Immature natural killer cell (primary cell): ENCODE measurements around the gene ZNF41. TPM values are rescaled to one million over a fixed set of nuclear protein-coding genes. Genes with fewer than 3 reads are reported as not detected.
"Not testable (repeated sequence)": the region's sequence is repeated elsewhere in the genome, so short reads cannot be mapped to it uniquely, and the experiment has no call there.

Experiments
- DNase-seq, 3 donors: peaks; one replicate each; pipeline ENCODE4 v3.0.0; 2022; ENCODE audit warnings: mixed read lengths in 1 of 3
- H3K27ac Mint-ChIP-seq, 6 donors: one replicate each; pipeline ENCODE4 v1.8.0; 2020; ENCODE audit warnings: mixed read lengths in 6 of 6, mild to moderate bottlenecking in 5 of 6, inconsistent platforms in 4 of 6, moderate library complexity in 3 of 6
- H3K27me3 Mint-ChIP-seq, 3 donors: one replicate each; pipeline ENCODE4 v1.8.0; 2020 to 2021; ENCODE audit warnings: low read depth in 3 of 3, mild to moderate bottlenecking in 3 of 3, mixed read lengths in 3 of 3, moderate library complexity in 3 of 3, inconsistent platforms in 1 of 3
- H3K36me3 Mint-ChIP-seq, 3 donors: one replicate each; pipeline ENCODE4 v1.8.0; 2020; ENCODE audit warnings: mixed read lengths in 3 of 3, inconsistent platforms in 2 of 3, mild to moderate bottlenecking in 2 of 3
- H3K4me1 Mint-ChIP-seq, 2 donors: one replicate each; pipeline ENCODE4 v1.8.0; 2020; ENCODE audit warnings: inconsistent platforms in 2 of 2, mild to moderate bottlenecking in 2 of 2, mixed read lengths in 2 of 2, moderate library complexity in 1 of 2
- H3K4me3 Mint-ChIP-seq, 5 donors: one replicate each; pipeline ENCODE4 v1.8.0; 2020; ENCODE audit warnings: mild to moderate bottlenecking in 5 of 5, mixed read lengths in 5 of 5, inconsistent platforms in 3 of 5, moderate library complexity in 3 of 5
- H3K9me3 Mint-ChIP-seq, 6 donors: one replicate each; pipeline ENCODE4 v1.8.0; 2020; ENCODE audit warnings: mild to moderate bottlenecking in 6 of 6, mixed read lengths in 6 of 6, inconsistent platforms in 4 of 6, moderate library complexity in 3 of 6
- polyA plus RNA-seq, 3 donors: library from polyadenylated mRNA; unstranded; fragments of 300-500 nt; fragmentation: Illumina TruSeq; gene quantifications; one replicate each; pipeline ENCODE4 v1.2.3, GENCODE V29; 2021

ZNF41 gene
- polyA plus RNA-seq, 3 donors from 2014 or later: 0.08 to 5.4 (median 2.5) TPM

DNA sequence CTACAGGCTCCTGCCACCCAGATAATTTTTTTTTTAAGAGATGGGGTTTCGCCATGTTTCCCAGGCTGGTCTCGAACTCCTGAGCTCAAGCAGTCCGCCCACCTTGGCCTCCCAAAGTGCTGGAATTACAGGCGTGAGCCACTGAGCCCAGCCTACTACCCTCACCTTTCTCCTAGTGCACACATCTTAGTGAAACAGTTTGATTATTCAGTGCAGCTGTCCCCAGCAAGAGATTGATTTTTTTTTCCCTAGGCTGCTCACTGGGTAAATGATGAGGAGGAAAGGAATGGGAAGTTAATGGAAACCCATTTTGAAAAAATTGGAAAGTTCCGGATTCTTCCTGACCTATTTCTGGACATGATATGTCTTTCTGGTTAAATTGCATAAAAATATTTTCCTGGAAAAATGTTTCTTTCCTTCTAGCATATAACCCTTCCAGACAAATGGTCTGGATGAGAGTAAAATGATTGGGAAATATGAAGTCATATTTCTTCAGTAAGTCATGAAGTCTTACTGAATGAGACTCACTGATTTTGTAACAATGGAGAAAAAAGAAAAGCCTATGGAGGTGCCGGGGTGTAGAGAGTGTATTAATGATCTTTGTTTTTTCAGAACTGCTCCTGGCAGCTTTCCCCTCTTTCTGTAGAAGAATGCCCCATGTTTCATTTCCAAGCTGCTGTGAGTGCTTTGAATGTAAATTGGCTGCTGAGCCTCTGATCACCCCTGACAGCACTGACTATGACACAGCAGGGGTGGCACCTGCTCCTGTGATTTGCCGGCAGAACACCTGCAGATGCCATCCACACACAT lies 19.5 kb upstream of the ZNF41 start:
- Mint-ChIP-seq H3K4me3 (no peak overlapping the region), H3K9me3 (peaks cover 0 to 2% (median 0%) of the 10 kb centered on the region in 6 donors), H3K4me1 (peaks cover 6% of the 10 kb centered on the region in 2 donors), H3K36me3 (no peaks in the 10 kb centered on the region), H3K27me3 (peaks cover 0 to 12% (median 3%) of the 10 kb centered on the region in 3 donors), H3K27ac (no peak overlapping the region)
- no peak for DNase-seq

DNA sequence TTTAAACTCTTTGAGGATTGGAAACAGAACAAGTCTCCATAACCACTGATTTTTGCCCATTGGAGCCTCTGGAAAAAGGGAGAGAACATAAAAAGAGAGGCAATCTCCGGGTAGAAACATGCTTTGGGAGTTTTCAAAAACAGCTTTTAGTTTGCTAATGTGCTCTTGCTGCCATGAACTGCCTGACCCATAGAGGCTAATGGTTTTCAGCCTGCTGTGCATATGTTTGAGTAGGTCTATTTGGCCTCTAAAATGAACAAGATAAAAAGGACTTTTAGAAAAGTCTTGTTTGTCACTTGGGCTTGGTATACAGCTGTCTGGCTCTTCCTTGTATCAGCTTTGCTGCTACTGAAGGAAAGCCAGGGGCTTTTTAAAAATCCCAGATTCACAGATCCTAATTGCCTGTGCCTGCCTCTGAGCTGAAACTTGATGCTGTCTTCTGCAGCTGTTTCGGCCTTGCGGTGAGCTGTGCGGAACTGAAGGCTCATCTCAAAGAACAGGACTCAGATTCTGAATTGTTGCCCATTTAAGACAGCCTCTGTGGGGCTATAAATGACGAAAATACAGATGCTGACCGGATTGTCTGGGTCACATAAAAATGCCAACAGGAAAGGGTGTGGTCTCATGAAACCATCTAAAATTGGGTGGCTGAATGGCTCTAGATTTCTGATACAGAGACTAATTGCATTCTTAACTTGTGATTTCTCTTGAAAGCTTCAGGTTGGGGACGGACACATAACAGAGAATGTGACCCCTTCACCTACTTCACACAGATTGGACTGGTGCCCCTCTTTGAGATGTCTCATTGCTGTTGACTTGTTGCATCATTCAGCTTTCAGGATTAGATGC lies 18.4 kb upstream of the ZNF41 start:
- H3K4me1 Mint-ChIP-seq: peaks cover 6% of the 10 kb centered on the region in 2 donors
- H3K27me3 Mint-ChIP-seq: peaks cover 0 to 12% (median 3%) of the 10 kb centered on the region in 3 donors
- H3K9me3 Mint-ChIP-seq: peaks cover 0 to 2% (median 0%) of the 10 kb centered on the region in 6 donors
- H3K4me3 Mint-ChIP-seq: no peak overlapping the region
- no peaks in the 10 kb centered on the region for H3K36me3 Mint-ChIP-seq
- H3K27ac Mint-ChIP-seq: no peak overlapping the region
- no peak for DNase-seq

DNA sequence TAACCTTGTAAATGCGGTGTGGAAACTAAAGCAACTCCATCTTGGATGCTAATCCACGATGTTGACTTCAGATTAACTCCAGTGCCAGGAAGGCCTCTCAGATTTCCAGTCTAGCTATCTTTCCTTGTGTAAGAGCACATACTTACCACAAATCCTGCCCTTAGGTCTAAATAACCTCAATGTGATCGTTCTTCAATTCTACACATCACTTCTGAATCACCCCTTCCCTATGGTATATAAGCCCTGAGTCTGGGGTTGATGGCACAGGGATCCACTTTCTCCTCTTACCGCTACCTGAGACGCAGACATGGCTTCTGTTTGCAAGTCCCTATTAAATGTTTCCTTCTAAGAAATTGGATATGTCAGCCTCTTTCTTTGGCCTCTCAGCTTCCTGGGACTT lies 17.5 kb upstream of the ZNF41 start:
- no peak for DNase-seq
- Mint-ChIP-seq H3K9me3 (peaks cover 0 to 2% (median 0%) of the 10 kb centered on the region in 6 donors), H3K4me1 (peaks cover 6% of the 10 kb centered on the region in 2 donors), H3K4me3 (no peak overlapping the region), H3K27me3 (peaks cover 0 to 9% (median 6%) of the 10 kb centered on the region in 3 donors), H3K27ac (no peak overlapping the region), H3K36me3 (no peaks in the 10 kb centered on the region)

DNA sequence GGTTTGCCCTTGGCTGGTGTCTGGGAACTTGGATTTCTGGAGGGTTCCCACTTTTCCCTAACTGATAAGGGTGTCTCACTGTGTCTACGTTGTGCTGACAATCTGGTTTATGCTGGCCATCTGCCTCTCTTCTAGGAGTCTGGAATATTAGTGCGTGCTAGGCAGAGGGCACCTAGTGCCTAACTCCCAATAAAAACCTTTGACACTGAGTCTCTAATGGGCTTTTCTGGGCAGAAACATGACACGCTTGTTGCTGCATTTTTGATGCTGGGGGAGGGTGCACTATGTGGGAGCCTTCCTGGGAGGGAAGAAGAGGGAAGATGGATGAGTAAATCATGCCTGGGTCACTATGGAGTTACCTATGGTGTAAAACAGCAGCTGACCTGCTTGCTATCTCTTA lies 16.3 kb upstream of the ZNF41 start:
- no peak overlapping the region for H3K27ac Mint-ChIP-seq
- DNase-seq: no peak
- H3K36me3 Mint-ChIP-seq: no peaks in the 10 kb centered on the region
- H3K4me1 Mint-ChIP-seq: peaks cover 6% of the 10 kb centered on the region in 2 donors
- H3K9me3 Mint-ChIP-seq: peaks cover 0 to 2% (median 0%) of the 10 kb centered on the region in 6 donors
- H3K27me3 Mint-ChIP-seq: peaks cover 0 to 7% (median 6%) of the 10 kb centered on the region in 3 donors
- no peak overlapping the region for H3K4me3 Mint-ChIP-seq

DNA sequence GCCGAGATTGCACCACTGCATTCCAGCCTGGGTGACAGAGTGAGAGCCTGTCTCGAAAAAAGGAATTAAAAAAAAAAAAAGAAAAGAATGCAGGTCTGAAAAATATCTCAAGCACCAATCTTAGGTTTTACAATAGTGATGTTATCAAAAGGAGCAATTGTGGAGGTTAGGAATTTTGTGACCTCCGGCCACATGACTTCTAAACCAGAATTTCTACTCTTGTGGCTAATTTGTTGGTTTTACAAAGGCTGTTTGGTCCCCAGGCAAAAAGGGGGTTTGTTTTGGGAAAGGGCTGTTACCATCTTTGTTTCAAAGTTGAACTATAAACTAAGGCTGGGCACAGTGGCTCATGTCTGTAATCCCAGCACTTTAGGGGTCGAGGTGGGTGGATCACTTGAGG lies 15.4 kb upstream of the ZNF41 start:
- Mint-ChIP-seq H3K27me3 (peaks cover 0 to 10% (median 6%) of the 10 kb centered on the region in 3 donors), H3K27ac (no peak overlapping the region)

DNA sequence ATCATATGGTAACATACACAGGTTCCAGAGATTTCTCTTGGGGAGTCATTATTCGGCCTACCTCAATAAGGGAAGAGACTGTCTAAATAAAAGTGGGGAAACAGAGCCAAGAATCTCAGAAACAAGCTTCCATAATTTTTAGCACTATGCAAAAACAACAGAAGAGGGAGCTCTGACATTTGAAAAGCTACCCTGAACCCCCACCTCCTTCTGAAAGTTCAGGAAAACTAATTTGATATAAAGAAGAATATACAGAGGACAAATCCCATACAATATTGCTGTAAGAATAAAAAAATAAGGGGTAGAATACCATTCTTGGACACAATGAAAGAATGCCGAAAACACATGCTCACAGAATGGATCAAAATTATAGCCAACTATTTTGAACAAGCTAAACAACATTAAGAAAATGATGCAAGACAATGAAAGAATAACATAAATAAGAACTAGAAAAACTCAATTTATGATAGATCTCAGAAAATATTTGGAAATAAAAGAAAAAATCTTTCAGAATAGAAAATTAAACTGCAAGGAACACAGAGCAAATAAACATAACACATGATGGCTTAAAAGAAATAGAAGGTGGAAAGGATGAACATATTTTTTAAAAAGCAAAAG lies 14.4 kb upstream of the ZNF41 start:
- H3K36me3 Mint-ChIP-seq: no peaks in the 10 kb centered on the region
- H3K4me3 Mint-ChIP-seq: no peak overlapping the region
- H3K27ac Mint-ChIP-seq: no peak overlapping the region
- no peaks in the 10 kb centered on the region for H3K9me3 Mint-ChIP-seq
- H3K4me1 Mint-ChIP-seq: peaks cover 6% of the 10 kb centered on the region in 2 donors
- no peak for DNase-seq
- H3K27me3 Mint-ChIP-seq: peaks cover 0 to 6% (median 6%) of the 10 kb centered on the region in 3 donors

More for the DNA sequence above, 15.4 kb upstream of the ZNF41 start:
- H3K4me1 Mint-ChIP-seq: peaks cover 6% of the 10 kb centered on the region in 2 donors
- no peak for DNase-seq
- H3K9me3 Mint-ChIP-seq: peaks cover 0 to 2% (median 0%) of the 10 kb centered on the region in 6 donors
- H3K4me3 Mint-ChIP-seq: no peak overlapping the region
- no peaks in the 10 kb centered on the region for H3K36me3 Mint-ChIP-seq

DNA sequence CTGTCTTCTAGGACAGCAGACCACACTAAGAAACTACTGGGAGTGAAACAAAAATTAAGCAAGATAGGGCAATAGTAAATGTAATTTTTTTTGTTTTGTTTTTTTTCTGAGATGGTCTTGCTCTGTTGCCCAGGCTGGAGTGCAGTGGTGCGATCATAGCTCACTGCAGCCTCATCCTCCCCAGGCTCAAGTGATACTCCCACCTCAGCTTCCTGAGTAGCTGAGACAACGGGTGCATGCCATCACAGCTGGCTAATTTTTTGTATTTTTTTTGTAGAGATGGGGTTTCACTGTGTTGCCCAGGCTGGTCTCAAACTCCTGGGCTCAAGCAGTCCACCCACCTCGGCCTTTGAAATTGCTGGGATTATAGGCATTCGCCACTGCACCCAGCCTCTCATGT lies 9.1 kb upstream of the ZNF41 start:
- not testable (repeated sequence) for H3K36me3 Mint-ChIP-seq, H3K4me1 Mint-ChIP-seq, DNase-seq, H3K27me3 Mint-ChIP-seq, H3K4me3 Mint-ChIP-seq, H3K9me3 Mint-ChIP-seq, H3K27ac Mint-ChIP-seq

- no peak overlapping the region for H3K4me3 Mint-ChIP-seq
- H3K9me3 Mint-ChIP-seq: no peaks in the 10 kb centered on the region
- no peaks in the 10 kb centered on the region for H3K36me3 Mint-ChIP-seq
- H3K27ac Mint-ChIP-seq: no peak overlapping the region
- peaks cover 0 to 4% (median 1%) of the 10 kb centered on the region in 3 donors for H3K27me3 Mint-ChIP-seq
- DNase-seq: no peak
- H3K4me1 Mint-ChIP-seq: no peaks in the 10 kb centered on the region
These were observed 6.7 kb upstream of the ZNF41 start for GRCh38 chrX:47489507-47490275.

DNA sequence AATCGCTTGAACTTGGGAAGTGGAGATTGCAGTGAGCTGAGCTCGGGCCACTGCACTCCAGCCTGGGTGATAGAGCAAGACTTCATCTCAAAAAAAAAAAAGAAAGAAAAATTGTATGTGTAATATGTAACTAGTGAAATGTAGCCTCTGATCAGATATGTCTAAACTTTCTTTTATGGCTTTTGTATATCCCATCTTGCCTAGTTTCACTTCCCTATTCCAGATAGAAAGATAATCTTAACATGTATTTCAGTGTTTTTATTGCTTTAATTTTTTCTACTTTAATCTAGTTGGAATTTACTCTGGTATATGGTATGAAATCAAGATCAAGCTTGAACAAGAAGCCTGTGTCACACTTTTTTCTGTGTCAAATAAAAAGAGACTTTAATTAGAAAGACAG lies 1.9 kb upstream of the ZNF41 start:
- no peak for DNase-seq
- Mint-ChIP-seq H3K27ac (peak overlapping the region in 2 of 6 donors; percentile 28 to 41), H3K36me3 (no peaks in the 10 kb centered on the region), H3K9me3 (no peaks in the 10 kb centered on the region), H3K4me3 (no peak overlapping the region), H3K4me1 (peaks cover 23 to 30% of the 10 kb centered on the region in 2 donors), H3K27me3 (peaks cover 1 to 13% (median 6%) of the 10 kb centered on the region in 3 donors)

- DNase-seq: no peak
- Mint-ChIP-seq H3K27me3 (peaks cover 3 to 13% (median 6%) of the 10 kb centered on the region in 3 donors), H3K27ac (peak overlapping the region; percentile 83 to 90 (median 88)), H3K9me3 (no peaks in the 10 kb centered on the region), H3K4me1 (peaks cover 24 to 30% of the 10 kb centered on the region in 2 donors), H3K4me3 (peak overlapping the region; percentile 83 to 94 (median 86)), H3K36me3 (no peaks in the 10 kb centered on the region)
These were observed 565 bp upstream of the ZNF41 start for GRCh38 chrX:47483306-47484268.

- no peak for DNase-seq
- H3K27ac Mint-ChIP-seq: peak overlapping the region; percentile 37 to 90 (median 87)
- peaks cover 3 to 13% (median 8%) of the 10 kb centered on the region in 3 donors for H3K27me3 Mint-ChIP-seq
- H3K9me3 Mint-ChIP-seq: no peaks in the 10 kb centered on the region
- peak overlapping the region; percentile 83 to 94 (median 86) for H3K4me3 Mint-ChIP-seq
- H3K4me1 Mint-ChIP-seq: peaks cover 24 to 30% of the 10 kb centered on the region in 2 donors
- H3K36me3 Mint-ChIP-seq: no peaks in the 10 kb centered on the region
These were observed 934 bp downstream of the ZNF41 start for GRCh38 chrX:47482065-47482511.

DNA sequence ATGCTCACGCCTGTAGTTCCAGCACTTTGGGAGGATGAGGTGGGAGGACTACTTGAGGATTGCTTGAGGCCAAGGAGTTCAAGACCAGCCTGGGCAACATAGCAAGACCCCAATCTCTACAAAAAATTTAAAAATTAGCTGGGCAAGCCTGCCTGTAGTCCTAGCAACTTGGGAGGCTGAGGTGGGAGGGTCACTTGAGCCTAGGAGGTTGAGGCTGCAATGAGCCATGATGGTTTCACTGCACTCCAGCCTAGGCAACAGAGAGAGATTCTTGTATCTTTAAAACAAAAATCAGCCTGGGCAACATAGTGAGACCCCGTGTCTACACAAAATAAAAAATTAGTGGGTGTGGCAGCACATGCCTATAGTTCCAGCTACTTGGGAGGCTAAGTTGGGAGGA lies 1.9 kb downstream of the ZNF41 start:
- Mint-ChIP-seq H3K27ac (peak overlapping the region in 5 of 6 donors; percentile 47 to 88 (median 55)), H3K4me3 (peak overlapping the region; percentile 3 to 51 (median 19)), H3K4me1 (peaks cover 28 to 35% of the 10 kb centered on the region in 2 donors), H3K36me3 (no peaks in the 10 kb centered on the region), H3K9me3 (no peaks in the 10 kb centered on the region), H3K27me3 (peaks cover 3 to 11% (median 8%) of the 10 kb centered on the region in 3 donors)
- DNase-seq: no peak
